Activated effector memory CD4-positive, alpha-beta T cell treated with Interleukin-2 at 50 U/mL for 16 hours (primary cell): Measurements from ENCODE around the gene OR52B6.
"Not testable (repeated sequence)": the region's sequence is repeated elsewhere in the genome, so short reads cannot be mapped to it uniquely, and the experiment has no call there.

Experiments
- DNase-seq: peaks from one replicate; pipeline ENCODE4 v3.0.0-alpha.2; 2020

The OR52B6 gene

GRCh38 chr11:5580577-5580976 lies at the start of gene OR52B6:
Gene OR52B6 (plus strand): TSS chr11:5580877. CDS start chr11:5580877, 0 bp downstream.
- DNase-seq, result no peak

- DNase-seq, result no peak
Measured at GRCh38 chr11:5531053-5531831, 49.4 kb upstream of the OR52B6 start.

GRCh38 chr11:5534046-5534445 lies 46.6 kb upstream of the OR52B6 start:
- no peak for DNase-seq

- no peak for DNase-seq
Measured at GRCh38 chr11:5536482-5536881, 44.2 kb upstream of the OR52B6 start.

- no peak for DNase-seq
Measured at GRCh38 chr11:5541427-5541826, 39.2 kb upstream of the OR52B6 start.

- no peak for DNase-seq
Measured at GRCh38 chr11:5546457-5546856, 34.2 kb upstream of the OR52B6 start.

GRCh38 chr11:5547982-5548381 lies 32.7 kb upstream of the OR52B6 start:
- DNase-seq, result no peak

GRCh38 chr11:5548440-5548839 lies 32.2 kb upstream of the OR52B6 start, which contains the start of gene OR52H1:
Gene OR52H1 (minus strand): TSS chr11:5548540. CDS start chr11:5545505, 3,035 bp downstream.
- DNase-seq, result no peak

GRCh38 chr11:5550440-5551095 lies 30.1 kb upstream of the OR52B6 start:
- no peak for DNase-seq

GRCh38 chr11:5553343-5553742 lies 27.3 kb upstream of the OR52B6 start:
- no peak for DNase-seq

- DNase-seq, result no peak
Measured at GRCh38 chr11:5556596-5557188, 24.0 kb upstream of the OR52B6 start.

- DNase-seq, result no peak
Measured at GRCh38 chr11:5557751-5558150, 22.9 kb upstream of the OR52B6 start.

GRCh38 chr11:5564259-5565019 lies 16.2 kb upstream of the OR52B6 start:
- DNase-seq, result no peak

GRCh38 chr11:5574654-5575053 lies 6.0 kb upstream of the OR52B6 start:
- DNase-seq, result no peak

- no peak for DNase-seq
Measured at GRCh38 chr11:5575152-5575551, 5.5 kb upstream of the OR52B6 start.

- no peak for DNase-seq
Measured at GRCh38 chr11:5577101-5577500, 3.6 kb upstream of the OR52B6 start.

- DNase-seq, result no peak
Measured at GRCh38 chr11:5581014-5581413, 337 bp downstream of the OR52B6 start.

- not testable (repeated sequence) for DNase-seq
Measured at GRCh38 chr11:5584458-5584857, 3.8 kb downstream of the OR52B6 start.

- DNase-seq, result not testable (repeated sequence)
Measured at GRCh38 chr11:5589906-5590305, 9.2 kb downstream of the OR52B6 start.

GRCh38 chr11:5591613-5592012 lies 10.9 kb downstream of the OR52B6 start:
- no peak for DNase-seq

GRCh38 chr11:5592615-5593014 lies 11.9 kb downstream of the OR52B6 start:
- DNase-seq, result no peak

- DNase-seq, result no peak
Measured at GRCh38 chr11:5593146-5593545, 12.5 kb downstream of the OR52B6 start.

- DNase-seq, result no peak
Measured at GRCh38 chr11:5596607-5597201, 16.0 kb downstream of the OR52B6 start, which contains the start of gene TRIM6. Gene TRIM6 (plus strand): TSS chr11:5596637. CDS start chr11:5596898, 261 bp downstream.
